Activated gamma-delta T cell (primary cell): ENCODE measurements around the gene CD300LF.

Experiments used
- DNase-seq: peaks from one replicate; lab custom pipeline; 2025; lab: John Stamatoyannopoulos, UW

Gene CD300LF

GRCh38 chr17:74686761-74687160, 26.0 kb downstream of the CD300LF start:
- DNase-seq, result no peak

GRCh38 chr17:74682471-74683190, 30.1 kb downstream of the CD300LF start:
- DNase-seq, result no peak

- no peak for DNase-seq
Observed at GRCh38 chr17:74682028-74682427, 30.7 kb downstream of the CD300LF start.

GRCh38 chr17:74680941-74681340, 31.8 kb downstream of the CD300LF start:
- DNase-seq, result no peak

GRCh38 chr17:74680213-74680612, 32.5 kb downstream of the CD300LF start:
- no peak for DNase-seq

- DNase-seq, result no peak
Observed at GRCh38 chr17:74679374-74679773, 33.3 kb downstream of the CD300LF start.

- no peak for DNase-seq
Observed at GRCh38 chr17:74678541-74678940, 34.2 kb downstream of the CD300LF start.

GRCh38 chr17:74677558-74678466, 34.9 kb downstream of the CD300LF start:
- no peak for DNase-seq

- peak; percentile 50 for DNase-seq
Observed at GRCh38 chr17:74671031-74671771, 41.5 kb downstream of the CD300LF start.

GRCh38 chr17:74670329-74670728, 42.4 kb downstream of the CD300LF start:
- DNase-seq, result no peak

- DNase-seq, result no peak
Observed at GRCh38 chr17:74663561-74663960, 49.2 kb downstream of the CD300LF start.

GRCh38 chr17:74659889-74660288, 52.8 kb downstream of the CD300LF start:
- DNase-seq, result no peak

- DNase-seq, result no peak
Observed at GRCh38 chr17:74658620-74659019, 54.1 kb downstream of the CD300LF start.

GRCh38 chr17:74654742-74655141, 58.0 kb downstream of the CD300LF start:
- no peak for DNase-seq

- DNase-seq, result no peak
Observed at GRCh38 chr17:74652020-74652419, 60.7 kb downstream of the CD300LF start.

- no peak for DNase-seq
Observed at GRCh38 chr17:74649909-74650308, 62.8 kb downstream of the CD300LF start.

- no peak for DNase-seq
Observed at GRCh38 chr17:74647871-74648672, 64.7 kb downstream of the CD300LF start.

- no peak for DNase-seq
Observed at GRCh38 chr17:74646231-74646630, 66.5 kb downstream of the CD300LF start.

GRCh38 chr17:74645010-74645409, 67.7 kb downstream of the CD300LF start:
- no peak for DNase-seq

- DNase-seq, result no peak
Observed at GRCh38 chr17:74644419-74644818, 68.3 kb downstream of the CD300LF start.
